ENCODE data around the gene HOXA7.

- TF ChIP-seq MAX (IDR thresholded peaks at IDR 0.05; ENCODE audit: low read depth): no peak
- TF ChIP-seq CTCF (IDR thresholded peaks at IDR 0.05): no peak
- TF ChIP-seq REST (IDR thresholded peaks at IDR 0.05; ENCODE audit: low read depth, low read length): no peak
- TF ChIP-seq SMC3 (IDR thresholded peaks at IDR 0.05; ENCODE audit: low read depth, low read length): no peak
- TF ChIP-seq JUND (IDR thresholded peaks at IDR 0.05): no peak
- no peak for TF ChIP-seq POLR2AphosphoS5 (IDR thresholded peaks at IDR 0.05; ENCODE audit: low read depth, low read length)
- TF ChIP-seq EZH2phosphoT487 (IDR thresholded peaks at IDR 0.05; ENCODE audit: borderline replicate concordance, low read depth): no peak
- TF ChIP-seq YY1 (IDR thresholded peaks at IDR 0.05; ENCODE audit: low read depth): no peak
- no peak for TF ChIP-seq SIN3A (IDR thresholded peaks at IDR 0.05; ENCODE audit: borderline replicate concordance, low read depth, low read length)
- TF ChIP-seq ZBTB33 (IDR thresholded peaks at IDR 0.05; ENCODE audit: borderline replicate concordance, low read depth): no peak
- no peak for TF ChIP-seq USF2 (IDR thresholded peaks at IDR 0.05; ENCODE audit: borderline replicate concordance, low read depth, low read length)
- no peak for TF ChIP-seq MXI1 (IDR thresholded peaks at IDR 0.05; ENCODE audit: low read depth, low read length)
- TF ChIP-seq FOXM1 (IDR thresholded peaks at IDR 0.05; ENCODE audit: low read depth): no peak
- no peak for TF ChIP-seq RFX5 (IDR thresholded peaks at IDR 0.05; ENCODE audit: low read length)
Measured at GRCh38 chr7:27194686-27195379, 38.4 kb upstream of the HOXA7 start.

All from SK-N-SH (cell line).